AG10803 (cell line): ENCODE data around the gene ACTL7B.
"Not testable (repeated sequence)": the region's sequence is repeated elsewhere in the genome, so short reads cannot be mapped to it uniquely, and the experiment has no call there.

Experiments
- DNase-seq: peaks from one replicate; pipeline ENCODE4 v3.0.0; 2010; ENCODE audit warnings: low read depth
- H3K4me3 ChIP-seq: 2 replicates; pipeline ENCODE4 v1.5.1; 2011; ENCODE audit warnings: mild to moderate bottlenecking, low read length, control low read depth
- TF ChIP-seq, protein P1 (sequence below): conservative IDR thresholded peaks from 2 replicates; pipeline ENCODE4 v1.5.1; 2011; ENCODE audit warnings: mild to moderate bottlenecking, low read length, control low read depth, inconsistent platforms

Gene ACTL7B

DNA sequence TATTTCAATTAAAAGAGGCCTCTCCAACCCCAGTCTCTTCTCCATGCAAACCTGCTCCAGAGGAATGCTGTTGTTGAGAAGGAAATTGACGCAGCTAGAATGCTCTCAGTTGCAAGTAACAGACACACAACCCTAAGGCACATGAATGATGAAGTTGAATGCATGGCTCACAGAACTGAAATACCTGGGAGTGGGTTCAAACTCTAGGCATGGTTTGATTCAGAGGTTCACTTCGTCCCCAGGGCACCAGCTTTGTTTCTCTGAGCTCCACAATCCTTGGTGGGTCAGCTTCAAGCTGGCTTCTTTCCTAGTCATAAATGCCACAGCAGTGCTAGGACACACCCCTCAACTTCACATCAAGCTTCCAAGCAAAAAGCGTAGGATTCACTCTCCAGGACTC lies 4.6 kb downstream of the ACTL7B start:
- no peak overlapping the region for H3K4me3 ChIP-seq
- DNase-seq: no peak
- TF ChIP-seq, protein P1, sequence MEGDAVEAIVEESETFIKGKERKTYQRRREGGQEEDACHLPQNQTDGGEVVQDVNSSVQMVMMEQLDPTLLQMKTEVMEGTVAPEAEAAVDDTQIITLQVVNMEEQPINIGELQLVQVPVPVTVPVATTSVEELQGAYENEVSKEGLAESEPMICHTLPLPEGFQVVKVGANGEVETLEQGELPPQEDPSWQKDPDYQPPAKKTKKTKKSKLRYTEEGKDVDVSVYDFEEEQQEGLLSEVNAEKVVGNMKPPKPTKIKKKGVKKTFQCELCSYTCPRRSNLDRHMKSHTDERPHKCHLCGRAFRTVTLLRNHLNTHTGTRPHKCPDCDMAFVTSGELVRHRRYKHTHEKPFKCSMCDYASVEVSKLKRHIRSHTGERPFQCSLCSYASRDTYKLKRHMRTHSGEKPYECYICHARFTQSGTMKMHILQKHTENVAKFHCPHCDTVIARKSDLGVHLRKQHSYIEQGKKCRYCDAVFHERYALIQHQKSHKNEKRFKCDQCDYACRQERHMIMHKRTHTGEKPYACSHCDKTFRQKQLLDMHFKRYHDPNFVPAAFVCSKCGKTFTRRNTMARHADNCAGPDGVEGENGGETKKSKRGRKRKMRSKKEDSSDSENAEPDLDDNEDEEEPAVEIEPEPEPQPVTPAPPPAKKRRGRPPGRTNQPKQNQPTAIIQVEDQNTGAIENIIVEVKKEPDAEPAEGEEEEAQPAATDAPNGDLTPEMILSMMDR: no peak

DNA sequence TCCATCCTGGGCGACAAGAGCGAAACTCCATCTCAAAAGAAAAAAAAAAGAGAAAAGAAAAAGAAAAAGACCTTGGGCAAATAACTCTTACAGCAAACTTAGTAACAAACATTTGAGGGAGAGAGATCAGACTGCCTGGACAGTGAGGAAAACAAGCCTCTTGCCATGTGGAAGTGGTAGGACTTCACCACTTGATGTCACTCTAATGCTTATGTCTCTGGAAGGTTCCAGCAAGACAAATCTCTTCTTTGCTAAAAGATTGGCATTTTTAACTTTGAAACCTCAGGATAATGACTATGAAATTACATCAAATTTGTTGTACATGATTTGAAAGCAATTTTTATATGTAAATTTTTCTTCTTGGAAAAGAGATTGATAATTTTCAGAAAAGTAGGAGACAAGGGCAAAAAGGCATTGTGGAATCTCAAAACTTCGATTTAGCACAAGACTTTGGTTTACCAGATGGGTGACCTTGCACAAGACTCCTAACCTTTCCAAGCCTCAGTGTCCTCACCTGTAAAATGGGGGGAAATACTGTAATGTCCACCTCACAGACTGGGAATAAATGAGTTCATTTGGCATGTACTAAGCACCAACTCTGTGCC lies 5.4 kb downstream of the ACTL7B start:
- H3K4me3 ChIP-seq: no peak overlapping the region
- TF ChIP-seq, protein P1: peak; percentile 42; the same call in 1 of the 2 replicates
- DNase-seq: peak; percentile 32

DNA sequence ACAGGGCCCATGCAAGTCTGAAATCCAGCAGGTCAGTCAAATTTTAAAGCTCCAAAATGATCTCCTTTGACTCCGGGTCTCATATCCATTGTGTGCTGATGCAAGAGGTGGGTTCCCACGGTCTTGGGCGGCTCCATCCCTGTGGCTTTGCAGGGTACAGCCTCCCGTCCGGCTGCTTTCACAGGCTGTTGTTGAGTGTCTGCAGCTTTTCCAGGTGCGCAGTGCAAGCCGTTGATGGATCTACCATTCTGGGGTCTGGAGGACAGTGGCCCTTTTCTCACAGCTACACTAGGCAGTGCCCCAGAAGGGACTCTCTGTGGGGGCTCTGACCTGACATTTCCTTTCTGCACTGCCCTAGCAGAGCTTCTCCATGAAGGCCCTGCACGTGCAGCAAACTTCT lies 7.5 kb downstream of the ACTL7B start:
- DNase-seq, H3K4me3 ChIP-seq: not testable (repeated sequence)

DNA sequence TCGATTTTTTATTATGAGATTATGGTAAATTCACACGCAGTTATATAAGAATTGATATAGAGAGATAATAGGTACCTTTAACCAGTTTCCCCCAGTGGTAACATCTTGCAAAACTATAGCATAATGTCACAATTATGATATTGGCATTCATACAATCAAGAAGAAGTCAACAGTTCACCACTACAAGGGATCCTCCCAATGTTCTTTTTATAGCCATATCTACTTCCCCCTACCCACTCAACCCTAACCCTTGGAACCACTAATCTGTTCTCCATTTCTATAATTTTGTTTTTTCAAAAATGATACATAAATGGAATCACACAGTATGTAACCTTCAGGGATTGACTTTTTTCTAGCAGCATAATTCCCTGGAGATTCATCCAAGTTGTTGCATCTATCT lies 9.8 kb downstream of the ACTL7B start:
- TF ChIP-seq, protein P1: no peak
- no peak overlapping the region for H3K4me3 ChIP-seq
- DNase-seq: no peak

DNA sequence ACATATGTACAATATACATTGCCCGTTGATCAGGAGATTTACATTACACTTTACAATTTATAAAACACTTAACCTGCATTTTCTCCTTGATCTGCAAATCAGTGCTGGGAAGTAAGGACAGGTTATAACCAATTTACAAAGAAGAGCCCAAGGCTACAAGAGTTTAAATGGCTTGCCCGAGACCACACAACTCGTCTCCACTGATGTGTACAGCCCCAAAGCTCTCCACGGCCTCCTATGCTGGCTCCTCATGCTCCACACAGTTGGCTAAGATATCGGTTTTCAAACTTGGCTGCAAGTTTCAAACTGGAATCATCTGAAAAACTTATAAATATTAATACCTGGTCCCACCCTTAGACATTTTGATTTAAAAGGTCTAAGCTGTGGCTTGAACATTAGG lies 10.3 kb downstream of the ACTL7B start:
- TF ChIP-seq, protein P1: no peak
- no peak for DNase-seq

DNA sequence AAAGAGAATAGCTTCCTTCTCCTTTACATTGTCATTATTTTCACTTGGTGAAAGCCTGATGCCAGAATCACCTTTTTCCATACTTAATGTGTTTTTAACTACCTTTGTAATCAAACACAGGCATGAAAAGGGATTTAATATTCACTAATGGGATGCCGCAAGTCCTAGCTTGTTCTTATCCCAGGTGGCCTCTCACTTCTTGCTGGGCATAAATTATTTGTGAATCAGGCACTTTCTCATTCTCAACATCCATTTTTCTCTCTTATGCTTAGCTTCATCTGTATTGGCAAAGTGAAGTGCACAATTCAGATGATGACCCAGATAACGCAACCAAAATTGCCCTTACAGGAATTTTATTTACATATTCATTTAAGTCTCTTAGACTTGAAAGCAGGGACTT lies 10.9 kb downstream of the ACTL7B start:
- no peak overlapping the region for H3K4me3 ChIP-seq
- TF ChIP-seq, protein P1: no peak
- no peak for DNase-seq

More for the DNA sequence above, 10.3 kb downstream of the ACTL7B start:
- no peak overlapping the region for H3K4me3 ChIP-seq

DNA sequence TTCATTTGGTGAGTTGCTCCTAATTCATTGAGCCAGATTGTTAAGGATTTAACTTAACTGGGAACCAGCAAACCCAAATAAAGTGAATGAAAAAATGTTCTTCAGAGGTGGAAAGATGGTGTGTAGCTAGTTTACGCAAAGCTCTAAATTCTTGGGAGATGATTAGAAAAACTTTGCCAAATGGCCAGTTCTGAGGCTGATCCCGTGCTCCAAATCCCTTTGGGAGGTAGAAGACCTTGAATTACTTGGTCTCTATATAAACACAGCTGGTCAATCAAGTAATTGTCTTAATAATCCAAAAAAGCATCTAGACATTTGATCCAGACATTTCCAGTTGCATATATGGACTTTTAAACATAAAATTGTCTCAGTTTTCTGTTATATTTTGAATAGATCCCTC lies 11.4 kb downstream of the ACTL7B start:
- TF ChIP-seq, protein P1: no peak
- DNase-seq: no peak
- H3K4me3 ChIP-seq: no peak overlapping the region
